T47D (cell line): ENCODE data around the gene ADAM17.
"Not testable (repeated sequence)": the region's sequence is repeated elsewhere in the genome, so short reads cannot be mapped to it uniquely, and the experiment has no call there.

Experiments used
- DNase-seq, 2 experiments: peaks; one replicate each; pipeline versions ENCODE4 v3.0.0 to v3.0.0-alpha.2; 2011 to 2012; ENCODE audit warnings: low read depth in 1 of 2, low spot score in 1 of 2
- JUND ChIP-seq: IDR thresholded peaks from 2 replicates; pipeline ENCODE4 v1.6.1; 2012; ENCODE audit warnings: low read depth
- in situ Hi-C: cut with HindIII; loops from 2 replicates; pipeline ENCODE4 v1.10.0; 2016; ENCODE audit warnings: low sequenced_read_pairs, low pct_unique_long_range_greater_than_20kb

The ADAM17 gene

DNA sequence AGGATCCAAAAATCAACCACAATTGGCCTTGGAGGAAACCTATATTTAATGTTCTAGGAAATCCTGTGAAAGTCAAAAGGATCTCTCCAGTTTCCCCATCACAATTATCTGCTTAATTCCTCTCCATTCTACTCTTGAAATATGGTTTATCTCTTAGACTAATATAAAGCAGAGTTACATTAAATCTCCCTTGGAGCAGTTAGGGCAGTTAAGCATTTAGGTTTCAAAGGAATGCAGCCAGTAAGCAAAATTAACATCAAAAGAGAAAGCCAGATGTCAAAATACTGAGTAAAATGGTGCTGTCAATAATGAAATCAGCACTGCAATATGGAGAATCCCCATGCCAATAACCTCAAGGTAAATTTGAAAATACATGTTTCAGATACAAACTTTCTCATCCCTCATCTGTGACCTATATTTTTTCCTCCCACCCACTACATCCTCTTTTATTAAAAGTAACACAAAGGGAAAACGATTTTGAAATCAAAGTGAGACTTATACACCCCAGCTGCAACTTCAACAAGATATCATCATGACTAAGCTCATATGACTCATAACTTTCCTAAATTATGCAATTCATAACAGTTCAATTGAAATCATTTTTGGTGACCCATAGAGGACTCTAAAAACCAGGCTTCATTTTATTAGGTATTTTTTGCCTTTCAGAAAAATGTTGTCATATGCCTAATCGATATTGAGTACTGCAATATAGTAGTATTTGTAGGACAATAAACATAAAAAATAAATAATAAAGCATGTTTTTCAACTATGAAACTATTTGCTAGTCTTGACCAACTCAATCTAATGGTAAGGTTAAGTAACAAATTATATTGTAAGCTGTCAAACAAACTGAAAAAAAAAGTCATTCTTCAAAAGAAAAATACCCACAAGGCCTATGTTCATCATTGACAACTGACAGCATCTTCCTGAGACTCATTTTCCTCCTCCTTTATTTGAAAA lies 3.1 kb downstream of the ADAM17 start:
- DNase-seq, result no peak
- in situ Hi-C loops, result no loop called here
- TF ChIP-seq JUND, result no peak

DNA sequence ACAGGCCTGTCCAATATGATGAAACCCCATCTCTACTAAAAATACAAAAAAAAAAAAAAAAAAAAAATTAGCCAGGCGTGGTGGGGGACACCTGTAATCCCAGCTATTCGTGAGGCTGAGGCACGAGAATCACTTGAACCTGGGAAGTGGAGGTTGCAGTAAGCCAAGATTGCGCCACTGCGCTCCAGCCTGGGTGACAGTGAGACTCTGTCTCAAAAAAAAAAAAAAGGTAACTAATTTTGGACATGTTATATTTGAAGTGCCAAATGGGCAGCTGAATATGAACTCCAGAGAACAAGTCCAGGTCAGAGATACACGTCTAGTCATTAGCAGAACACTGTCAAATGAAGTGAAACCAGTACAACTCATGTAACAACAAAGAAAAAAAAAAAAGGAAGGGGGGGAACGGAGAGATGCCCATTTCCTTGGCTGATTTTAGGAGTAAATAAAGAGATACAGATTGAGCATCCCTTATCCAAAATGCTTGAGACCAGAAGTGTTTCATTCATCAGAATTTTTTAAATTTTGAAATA lies 4.7 kb downstream of the ADAM17 start:
- in situ Hi-C loops, DNase-seq: not testable (repeated sequence)

GRCh38 chr2:9549420-9549819 lies 6.2 kb downstream of the ADAM17 start:
- in situ Hi-C loops, result no loop called here
- no peak for DNase-seq
- TF ChIP-seq JUND, result no peak

DNA sequence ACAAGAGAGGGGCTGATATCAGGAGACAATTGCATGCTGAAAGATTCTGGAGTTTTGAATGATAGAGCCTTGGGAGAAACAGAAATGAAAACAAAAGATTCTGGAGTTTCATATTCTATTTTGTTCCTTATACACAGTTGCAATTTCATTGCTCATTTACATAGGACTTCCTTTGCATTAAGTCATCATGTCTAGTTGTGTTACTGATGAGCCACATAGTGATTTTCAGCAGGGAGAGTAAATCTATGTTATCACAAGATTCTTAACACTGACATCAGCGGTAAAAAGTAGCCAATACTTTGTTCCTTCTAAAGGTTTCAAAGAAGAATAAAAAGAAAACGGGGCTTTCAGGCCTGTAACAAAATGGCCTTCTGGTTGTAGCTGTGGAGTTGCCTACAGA lies 7.1 kb downstream of the ADAM17 start:
- no peak for TF ChIP-seq JUND
- in situ Hi-C loops, result no loop called here
- no peak for DNase-seq

GRCh38 chr2:9547262-9547991 lies 8.2 kb downstream of the ADAM17 start:
- in situ Hi-C loops, result no loop called here
- no peak for DNase-seq

DNA sequence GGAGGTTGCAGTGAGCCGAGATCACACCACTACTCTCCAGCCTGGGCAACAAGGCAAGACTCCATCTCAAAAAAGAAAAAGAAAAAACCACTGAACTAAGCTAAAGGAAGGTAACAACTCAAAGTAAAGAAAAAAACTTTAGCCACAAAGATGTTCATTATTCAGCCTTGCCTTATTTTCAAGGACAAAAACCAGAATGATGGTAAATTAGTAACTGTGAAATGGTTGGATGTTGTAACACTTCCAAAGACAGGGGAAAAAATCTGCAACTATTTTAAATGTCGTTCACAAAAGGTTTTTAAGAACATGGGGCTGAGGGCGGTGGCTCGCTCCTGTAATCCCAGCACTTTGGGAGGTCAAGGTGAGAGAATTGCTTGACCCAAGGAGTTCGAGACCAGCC lies 10.1 kb downstream of the ADAM17 start:
- no peak for DNase-seq
- in situ Hi-C loops, result no loop called here
- no peak for TF ChIP-seq JUND

More at GRCh38 chr2:9547262-9547991, 8.2 kb downstream of the ADAM17 start:
- no peak for TF ChIP-seq JUND

DNA sequence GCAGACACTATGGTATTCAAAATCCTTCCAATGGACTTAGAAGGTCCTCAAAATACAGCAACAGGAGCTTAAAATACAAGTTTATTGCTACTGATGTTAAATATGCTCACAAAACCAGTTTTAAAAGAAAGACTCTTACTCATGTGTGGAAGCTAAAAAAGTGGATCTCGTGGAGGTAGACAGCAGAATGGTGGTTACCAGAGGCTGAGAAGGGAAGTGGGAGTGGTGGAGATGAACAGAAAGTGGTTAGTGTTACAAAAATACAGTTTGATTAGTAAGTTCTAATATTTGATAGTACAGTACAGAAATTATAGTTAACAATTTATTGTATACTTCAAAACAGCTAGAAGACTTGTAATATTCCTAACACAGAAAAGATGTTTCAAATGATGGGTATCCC lies 12.1 kb downstream of the ADAM17 start:
- DNase-seq, result no peak
- in situ Hi-C loops, result no loop called here
- TF ChIP-seq JUND, result no peak

DNA sequence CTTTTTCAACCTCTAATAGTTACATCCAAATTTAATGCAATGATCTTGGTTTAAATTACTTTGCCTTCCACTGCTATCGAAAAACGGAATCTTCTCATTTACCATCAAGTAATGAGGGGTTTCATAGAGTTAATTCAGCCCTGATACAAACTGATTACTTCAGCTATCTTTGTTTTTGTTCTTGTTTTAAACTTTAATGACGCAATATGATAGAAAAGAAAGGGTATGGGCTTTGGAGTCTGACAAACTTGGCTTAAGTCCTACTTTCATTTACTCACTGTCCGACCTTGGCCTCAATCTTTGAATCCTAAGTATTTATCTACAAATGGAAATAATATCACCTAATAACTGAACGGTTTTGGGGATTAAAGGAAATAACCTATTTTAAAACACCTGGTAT lies 16.1 kb downstream of the ADAM17 start:
- no peak for DNase-seq
- TF ChIP-seq JUND, result no peak

DNA sequence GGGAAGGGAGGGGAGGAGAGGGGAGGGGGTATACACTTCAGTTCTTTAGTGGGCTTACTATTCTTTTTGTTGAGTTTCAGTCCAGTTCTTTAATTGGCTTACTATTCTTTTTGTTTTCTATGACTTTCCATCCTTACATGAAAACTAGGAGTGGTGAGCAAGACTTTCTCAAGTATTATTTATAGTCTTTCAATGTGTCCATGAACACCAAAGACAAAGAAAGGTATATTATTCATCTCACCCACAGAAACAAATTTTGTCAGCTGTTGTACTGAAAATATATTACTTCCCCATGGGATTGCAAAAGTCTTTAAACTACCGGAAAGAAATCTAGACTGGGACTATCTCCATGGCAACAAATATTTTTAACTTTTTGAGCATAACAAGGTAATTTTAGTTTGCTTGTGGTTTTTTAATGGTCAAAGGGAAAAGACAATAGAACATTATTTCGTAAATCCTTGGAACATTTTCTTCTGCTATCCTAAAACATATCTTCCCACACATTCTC lies 17.6 kb downstream of the ADAM17 start:
- in situ Hi-C loops, result no loop called here
- DNase-seq, result no peak
- TF ChIP-seq JUND, result no peak

More for the DNA sequence above, 16.1 kb downstream of the ADAM17 start:
- in situ Hi-C loops, result no loop called here

DNA sequence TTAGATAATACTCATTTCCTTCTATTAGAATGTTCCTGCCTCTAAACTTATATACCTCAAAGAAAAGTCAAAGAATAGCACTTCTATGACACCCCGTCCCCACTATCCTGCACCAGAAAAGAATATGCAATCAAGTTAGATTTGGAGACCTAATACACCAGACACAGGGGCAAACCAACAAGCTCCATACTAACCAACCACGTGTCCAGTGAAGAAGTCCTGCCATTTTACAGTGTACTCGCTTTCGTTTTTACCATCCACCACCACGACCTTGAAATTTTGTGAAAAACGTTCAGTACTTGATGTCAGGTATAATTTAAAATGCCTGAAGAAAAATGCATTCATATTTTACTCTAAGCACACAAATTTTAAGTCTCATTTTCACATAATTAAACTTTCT lies 19.1 kb downstream of the ADAM17 start:
- TF ChIP-seq JUND, result no peak

DNA sequence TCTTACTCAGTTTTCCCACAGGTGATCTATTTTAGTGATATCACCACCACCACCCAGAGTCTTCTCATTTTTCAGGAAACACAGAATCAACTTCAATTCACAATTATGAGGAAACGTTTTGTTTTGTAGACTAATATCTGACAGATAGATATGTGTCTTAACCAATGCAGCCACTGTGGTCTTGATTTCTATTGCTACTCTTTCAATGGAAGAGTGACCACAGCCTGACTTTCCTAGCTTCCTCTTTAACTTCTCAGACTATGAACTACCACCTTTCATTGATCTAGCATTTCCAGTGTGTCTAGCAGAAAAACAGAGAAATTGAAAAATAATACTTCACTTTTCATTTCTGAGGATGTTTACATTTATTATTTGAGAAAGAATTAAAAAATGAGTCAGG lies 20.5 kb downstream of the ADAM17 start:
- in situ Hi-C loops, result no loop called here
- no peak for TF ChIP-seq JUND
- no peak for DNase-seq

More for the DNA sequence above, 19.1 kb downstream of the ADAM17 start:
- DNase-seq, result no peak
- in situ Hi-C loops, result no loop called here

- no peak for DNase-seq
- TF ChIP-seq JUND, result no peak
- in situ Hi-C loops, result no loop called here
These were observed 22.0 kb downstream of the ADAM17 start for GRCh38 chr2:9533663-9534062.

DNA sequence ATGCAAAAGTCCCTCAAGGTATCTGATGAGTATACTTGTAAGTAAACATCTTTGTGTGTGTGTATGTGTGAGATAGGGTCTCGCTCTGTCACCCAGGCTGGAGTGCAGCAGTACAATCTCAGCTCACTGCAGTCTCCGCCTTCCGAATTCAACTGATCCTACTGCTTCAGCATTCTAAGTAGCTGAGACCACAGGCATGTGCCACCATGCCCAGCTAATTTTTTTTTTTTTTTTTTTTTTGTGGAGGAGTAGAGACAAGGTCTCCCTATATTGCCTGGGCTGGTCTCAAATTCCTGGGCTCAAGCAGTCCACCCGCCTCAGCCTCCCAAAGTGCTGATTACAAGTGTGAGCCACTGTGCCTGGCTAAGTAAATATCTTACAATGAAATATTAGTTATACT lies 23.2 kb downstream of the ADAM17 start:
- DNase-seq, result no peak
- TF ChIP-seq JUND, result no peak
- in situ Hi-C loops, result no loop called here
